K562 (cell line): ENCODE data around the gene CBL. TPM values are rescaled to one million over a fixed set of nuclear protein-coding genes. Genes with fewer than 3 reads are reported as not detected.

Experiments
- ATAC-seq: fragments of 200-7000 bp; cut with Tn5 transposase; 3 replicates; pipeline ENCODE4 v1.9.1; 2020; ENCODE audit warnings: moderate library complexity
- BruUV-seq: library from RNA; stranded (reverse); fragments of 400-500 nt; replicated peaks from 2 replicates; lab custom pipeline; 2021; lab: Mats Ljungman, UMichigan
- CTCF ChIA-PET: fragments of 300-600 bp; formaldehyde crosslinking; extraction: SDS; loops from one replicate; lab custom pipeline; 2021; ENCODE audit warnings: low intra/inter-chr PET ratio; lab: Yijun Ruan, JAX
- POLR2A ChIA-PET: fragments of 300-600, 350-650 bp; sonication (Branson Sonifier 250); formaldehyde crosslinking; extraction: SDS; loops from one replicate; lab custom pipeline; 2021; ENCODE audit warnings: antibody characterized with exemption, inconsistent platforms; lab: Yijun Ruan, JAX
- DNase-seq, 4 experiments: peaks; one replicate each; pipeline versions ENCODE4 v3.0.0 to v3.0.0-alpha.2; 2011 to 2018; ENCODE audit warnings: low spot score in 3 of 4, mixed read lengths in 3 of 4; ENCODE audit errors: extremely low read depth in 1 of 4
- FAIRE-seq: peaks from 2 replicates; lab custom pipeline; 2011; peaks lifted over from hg19 to GRCh38; lab: Jason Lieb, UNC
- H2AFZ ChIP-seq: 2 replicates; pipeline ENCODE4 v1.6.0; 2011; ENCODE audit warnings: low read depth, low read length, control low read depth, inconsistent platforms
- H3K27ac ChIP-seq: fragments of 200-600 bp; 3 replicates; pipeline ENCODE4 v1.8.0; 2011; ENCODE audit warnings: low read depth, mild to moderate bottlenecking, control low read depth, inconsistent platforms, low read length, moderate library complexity, mixed read lengths; ENCODE audit errors: extremely low read depth
- H3K27me3 ChIP-seq, 2 experiments: fragments of 300-600 bp in 1 of 2; 2 replicates in 1 of 2; 3 replicates in 1 of 2; pipeline versions ENCODE4 v1.6.0 to v1.8.0; 2011; ENCODE audit warnings: inconsistent platforms in 2 of 2, low read length in 2 of 2, mild to moderate bottlenecking in 1 of 2, mixed read lengths in 1 of 2, moderate library complexity in 1 of 2; ENCODE audit not compliant: control insufficient read depth in 2 of 2, insufficient read depth in 2 of 2
- H3K36me3 ChIP-seq: fragments of 300-600 bp; 3 replicates; pipeline ENCODE4 v1.8.0; 2011; ENCODE audit warnings: mild to moderate bottlenecking, low read length, inconsistent platforms; ENCODE audit not compliant: control insufficient read depth, insufficient read depth
- H3K4me1 ChIP-seq, 2 experiments: fragments of 200-600 bp in 1 of 2; replicated peaks in 1 of 2; 2 replicates in 1 of 2; 3 replicates in 1 of 2; pipeline versions ENCODE4 v1.5.1 to v1.8.0; 2011; ENCODE audit warnings: inconsistent platforms in 2 of 2, low read length in 2 of 2, mild to moderate bottlenecking in 1 of 2, mixed read lengths in 1 of 2, moderate library complexity in 1 of 2; ENCODE audit not compliant: control insufficient read depth in 2 of 2, insufficient read depth in 2 of 2
- H3K4me2 ChIP-seq: 2 replicates; pipeline ENCODE4 v1.6.1; 2011; ENCODE audit warnings: low read length, control low read depth, inconsistent platforms, mixed read lengths; ENCODE audit not compliant: insufficient read depth
- H3K4me3 ChIP-seq: fragments of 200-600 bp; sonication (generic), shearing (Covaris generic); 2 replicates; pipeline ENCODE4 v1.5.1; 2016; ENCODE audit warnings: control low read depth, inconsistent platforms
- H3K79me2 ChIP-seq: fragments of 200-600 bp; 3 replicates; pipeline ENCODE4 v1.8.0; 2011; ENCODE audit warnings: low read length, inconsistent platforms; ENCODE audit not compliant: control insufficient read depth, insufficient read depth
- H3K9ac ChIP-seq, 2 experiments: 2 replicates each; pipeline versions ENCODE4 v1.6.0 to v1.6.1; 2011; ENCODE audit warnings: low read depth in 2 of 2, low read length in 2 of 2, control low read depth in 1 of 2, inconsistent platforms in 1 of 2, mild to moderate bottlenecking in 1 of 2, mixed read lengths in 1 of 2; ENCODE audit not compliant: insufficient read depth in 1 of 2
- H3K9me1 ChIP-seq: one replicate; pipeline ENCODE4 v1.6.0; 2011; ENCODE audit warnings: inconsistent platforms, mild to moderate bottlenecking, low read length, moderate library complexity; ENCODE audit not compliant: control insufficient read depth, insufficient read depth
- H3K9me3 ChIP-seq: replicated peaks from 2 replicates; pipeline ENCODE4 v1.5.1; 2011; ENCODE audit warnings: low read depth, low read length, inconsistent platforms; ENCODE audit not compliant: control insufficient read depth, insufficient read depth
- H4K20me1 ChIP-seq: replicated peaks from 2 replicates; pipeline ENCODE4 v1.6.1; 2011; ENCODE audit warnings: low read length, inconsistent platforms, mixed read lengths; ENCODE audit not compliant: control insufficient read depth, insufficient read depth
- ETV5 ChIP-seq: sonication (generic); formaldehyde crosslinking; IDR thresholded peaks from 2 replicates; pipeline ENCODE4 v1.4.0; 2020; ENCODE audit warnings: low read depth, mild to moderate bottlenecking, missing genetic modification reagents
- ZKSCAN8 ChIP-seq: fragments of 200-800 bp; sonication (Bioruptor generic); IDR thresholded peaks from 2 replicates; pipeline ENCODE4 v1.6.1; 2016; ENCODE audit warnings: missing genetic modification characterization, missing compliant biosample characterization
- ZNF699 ChIP-seq: fragments of 250-450 bp; sonication (Bioruptor Pico); IDR thresholded peaks from 2 replicates; pipeline ENCODE4 v1.8.0; 2021; ENCODE audit warnings: mild to moderate bottlenecking, moderate library complexity; ENCODE audit not compliant: insufficient replicate concordance
- WGBS: fragments of 100-300 bp; shearing (Covaris generic); methylation state at CpG from one replicate; pipeline ENCODE4 v1.1.6; 2016; ENCODE audit warnings: low coverage, mixed read lengths; ENCODE audit not compliant: insufficient coverage; ENCODE audit errors: missing lambda C conversion rate; 5-methylcytosine and 5-hydroxymethylcytosine counted together
- in situ Hi-C: fragments of 300-500 bp; cut with MboI; formaldehyde crosslinking; loops from 4 replicates; pipeline ENCODE4 v1.15.0; 2018; ENCODE audit warnings: inconsistent platforms, mixed read lengths
- intact Hi-C: fragments of 100-400 bp; cut with micrococcal nuclease; formaldehyde crosslinking; loops from 2 replicates; pipeline ENCODE4 v1.14.2; 2022
- polyA plus RNA-seq, 8 experiments: library from polyadenylated mRNA; depleted of rRNA in 4 of 8; stranded (reverse) in 5 of 8; unstranded in 3 of 8; fragments of >200 nt; fragmentation: Nextera tagmentation in 2 of 8; fragmentation: Illumina TruSeq in 1 of 8; extraction: Ambion mirVana in 2 of 8; extraction: Trizol in 1 of 8; gene quantifications; 2 replicates each; pipeline versions ENCODE4 v1.2.1 to v1.2.3, GENCODE V29; 2011 to 2014; ENCODE audit warnings: inconsistent platforms in 1 of 8, missing spikeins in 1 of 8
- total RNA-seq, 7 experiments: library from RNA; depleted of rRNA in 6 of 7; stranded (reverse); fragments of >200 nt in 6 of 7; fragmentation: Illumina TruSeq in 2 of 7; extraction: Trizol in 2 of 7; gene quantifications; 2 replicates each; pipeline versions ENCODE4 v1.2.1 to v1.2.3, GENCODE V29; 2011 to 2021; ENCODE audit warnings: low replicate concordance in 1 of 7
- TF ChIP-seq, protein P1 (sequence below): fragments of 250-450 bp; sonication (Bioruptor Pico); IDR thresholded peaks from 2 replicates; pipeline ENCODE4 v1.4.0; 2020; ENCODE audit warnings: mild to moderate bottlenecking, moderate library complexity
- TF ChIP-seq, protein P2 (sequence below), 2 experiments: fragments of 450-650 bp; formaldehyde crosslinking in 1 of 2; IDR thresholded peaks; 2 replicates each; pipeline versions ENCODE4 v1.4.0 to v1.6.1; 2014 to 2020; ENCODE audit warnings: mild to moderate bottlenecking in 2 of 2, borderline replicate concordance in 1 of 2, low read depth in 1 of 2
- TF ChIP-seq, protein P3 (sequence below): sonication (generic); formaldehyde crosslinking; IDR thresholded peaks from 2 replicates; pipeline ENCODE4 v1.8.1; 2023; ENCODE audit warnings: mild to moderate bottlenecking, missing genetic modification reagents

The CBL gene
- total and polyA plus RNA-seq, 9 of the 15 experiments (the other 6 are each of a cell fraction or from before 2014, with no cell fraction given) = 3.2 to 24.9 (median 9.9) TPM

DNA sequence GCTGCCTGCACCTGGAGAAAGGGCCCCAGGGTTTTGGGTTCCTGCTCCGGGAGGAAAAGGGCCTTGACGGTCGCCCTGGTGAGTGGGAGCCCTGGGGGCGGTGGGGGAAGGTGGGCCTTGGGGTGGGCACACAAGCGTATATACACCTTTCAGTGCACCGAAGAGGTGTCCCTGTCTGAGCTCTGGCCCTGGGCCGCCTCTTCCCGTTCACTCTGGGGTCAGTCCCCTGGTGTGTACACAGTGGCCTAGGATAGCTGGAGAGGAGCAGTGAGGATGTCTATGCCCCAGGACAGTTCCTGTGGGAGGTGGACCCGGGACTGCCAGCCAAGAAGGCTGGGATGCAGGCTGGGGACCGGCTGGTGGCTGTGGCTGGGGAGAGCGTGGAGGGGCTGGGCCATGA is 18.1 kb upstream of the CBL start:
- DNase-seq = no peak
- WGBS = 27% methylated on average over 5 of the region's 11 CpGs
- H4K20me1 ChIP-seq = no peaks in the 10 kb centered on the region
- no peak overlapping the region for H2AFZ ChIP-seq
- no peak overlapping the region for H3K4me2 ChIP-seq
- peak overlapping the region in 1 of 2 experiments; percentile 68; a peak in 1 of 4 replicates for H3K9ac ChIP-seq
- no peak for ATAC-seq
- H3K9me3 ChIP-seq = no peaks in the 10 kb centered on the region
- no peak overlapping the region for H3K4me3 ChIP-seq
- in situ Hi-C loops (no loop called here), intact Hi-C loops (no loop called here)
- no TSS peak for BruUV-seq
- no peaks in the 10 kb centered on the region for H3K9me1 ChIP-seq
- POLR2A ChIA-PET = interaction anchor here (0.5 kb wide), 1 partner anchor 130 kb away, joined by 4 read pairs; no protein-coding TSS in a partner anchor
- CTCF ChIA-PET = no interaction called here
- no peaks in the 10 kb centered on the region for H3K79me2 ChIP-seq
- peaks cover 0 to 5% of the 10 kb centered on the region in 2 experiments; a peak in 2 of 5 replicates for H3K27me3 ChIP-seq
- no peaks in the 10 kb centered on the region for H3K36me3 ChIP-seq
- H3K27ac ChIP-seq = no peak overlapping the region
- no peak for FAIRE-seq
- H3K4me1 ChIP-seq = peaks cover 7 to 32% of the 10 kb centered on the region in 2 experiments; a peak in 4 of 5 replicates
- TF ChIP-seq ETV5 (CRISPR knock-in tag) (no peak), ZKSCAN8 (CRISPR knock-in tag) (no peak), ZNF699 (CRISPR knock-in tag) (no peak)
- TF ChIP-seq, protein P1, sequence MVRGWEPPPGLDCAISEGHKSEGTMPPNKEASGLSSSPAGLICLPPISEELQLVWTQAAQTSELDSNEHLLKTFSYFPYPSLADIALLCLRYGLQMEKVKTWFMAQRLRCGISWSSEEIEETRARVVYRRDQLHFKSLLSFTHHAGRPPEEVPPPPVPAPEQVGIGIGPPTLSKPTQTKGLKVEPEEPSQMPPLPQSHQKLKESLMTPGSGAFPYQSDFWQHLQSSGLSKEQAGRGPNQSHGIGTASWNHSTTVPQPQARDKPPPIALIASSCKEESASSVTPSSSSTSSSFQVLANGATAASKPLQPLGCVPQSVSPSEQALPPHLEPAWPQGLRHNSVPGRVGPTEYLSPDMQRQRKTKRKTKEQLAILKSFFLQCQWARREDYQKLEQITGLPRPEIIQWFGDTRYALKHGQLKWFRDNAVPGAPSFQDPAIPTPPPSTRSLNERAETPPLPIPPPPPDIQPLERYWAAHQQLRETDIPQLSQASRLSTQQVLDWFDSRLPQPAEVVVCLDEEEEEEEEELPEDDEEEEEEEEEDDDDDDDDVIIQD (CRISPR knock-in tag) = no peak
- TF ChIP-seq, protein P2, sequence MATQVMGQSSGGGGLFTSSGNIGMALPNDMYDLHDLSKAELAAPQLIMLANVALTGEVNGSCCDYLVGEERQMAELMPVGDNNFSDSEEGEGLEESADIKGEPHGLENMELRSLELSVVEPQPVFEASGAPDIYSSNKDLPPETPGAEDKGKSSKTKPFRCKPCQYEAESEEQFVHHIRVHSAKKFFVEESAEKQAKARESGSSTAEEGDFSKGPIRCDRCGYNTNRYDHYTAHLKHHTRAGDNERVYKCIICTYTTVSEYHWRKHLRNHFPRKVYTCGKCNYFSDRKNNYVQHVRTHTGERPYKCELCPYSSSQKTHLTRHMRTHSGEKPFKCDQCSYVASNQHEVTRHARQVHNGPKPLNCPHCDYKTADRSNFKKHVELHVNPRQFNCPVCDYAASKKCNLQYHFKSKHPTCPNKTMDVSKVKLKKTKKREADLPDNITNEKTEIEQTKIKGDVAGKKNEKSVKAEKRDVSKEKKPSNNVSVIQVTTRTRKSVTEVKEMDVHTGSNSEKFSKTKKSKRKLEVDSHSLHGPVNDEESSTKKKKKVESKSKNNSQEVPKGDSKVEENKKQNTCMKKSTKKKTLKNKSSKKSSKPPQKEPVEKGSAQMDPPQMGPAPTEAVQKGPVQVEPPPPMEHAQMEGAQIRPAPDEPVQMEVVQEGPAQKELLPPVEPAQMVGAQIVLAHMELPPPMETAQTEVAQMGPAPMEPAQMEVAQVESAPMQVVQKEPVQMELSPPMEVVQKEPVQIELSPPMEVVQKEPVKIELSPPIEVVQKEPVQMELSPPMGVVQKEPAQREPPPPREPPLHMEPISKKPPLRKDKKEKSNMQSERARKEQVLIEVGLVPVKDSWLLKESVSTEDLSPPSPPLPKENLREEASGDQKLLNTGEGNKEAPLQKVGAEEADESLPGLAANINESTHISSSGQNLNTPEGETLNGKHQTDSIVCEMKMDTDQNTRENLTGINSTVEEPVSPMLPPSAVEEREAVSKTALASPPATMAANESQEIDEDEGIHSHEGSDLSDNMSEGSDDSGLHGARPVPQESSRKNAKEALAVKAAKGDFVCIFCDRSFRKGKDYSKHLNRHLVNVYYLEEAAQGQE (IDR thresholded peaks at IDR 0.05; ENCODE audit: borderline replicate concordance) = no peak
- TF ChIP-seq, protein P2 (CRISPR knock-in tag; IDR thresholded peaks at IDR 0.05; ENCODE audit: low read depth) = no peak
- TF ChIP-seq, protein P3, sequence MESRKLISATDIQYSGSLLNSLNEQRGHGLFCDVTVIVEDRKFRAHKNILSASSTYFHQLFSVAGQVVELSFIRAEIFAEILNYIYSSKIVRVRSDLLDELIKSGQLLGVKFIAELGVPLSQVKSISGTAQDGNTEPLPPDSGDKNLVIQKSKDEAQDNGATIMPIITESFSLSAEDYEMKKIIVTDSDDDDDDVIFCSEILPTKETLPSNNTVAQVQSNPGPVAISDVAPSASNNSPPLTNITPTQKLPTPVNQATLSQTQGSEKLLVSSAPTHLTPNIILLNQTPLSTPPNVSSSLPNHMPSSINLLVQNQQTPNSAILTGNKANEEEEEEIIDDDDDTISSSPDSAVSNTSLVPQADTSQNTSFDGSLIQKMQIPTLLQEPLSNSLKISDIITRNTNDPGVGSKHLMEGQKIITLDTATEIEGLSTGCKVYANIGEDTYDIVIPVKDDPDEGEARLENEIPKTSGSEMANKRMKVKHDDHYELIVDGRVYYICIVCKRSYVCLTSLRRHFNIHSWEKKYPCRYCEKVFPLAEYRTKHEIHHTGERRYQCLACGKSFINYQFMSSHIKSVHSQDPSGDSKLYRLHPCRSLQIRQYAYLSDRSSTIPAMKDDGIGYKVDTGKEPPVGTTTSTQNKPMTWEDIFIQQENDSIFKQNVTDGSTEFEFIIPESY (CRISPR knock-in tag) = no peak
